NCI-H460 (cell line): ENCODE results near the gene TRIM26. TPM values are rescaled to one million over a fixed set of nuclear protein-coding genes. Genes with fewer than 3 reads are reported as not detected.
A peak's percentile ranks its signal among the peaks of the same experiment; 100 is the strongest.
"Not testable (repeated sequence)": the region's sequence is repeated elsewhere in the genome, so short reads cannot be mapped to it uniquely, and the experiment has no call there.

Source experiments
- DNase-seq: peaks from one replicate; pipeline ENCODE4 v3.0.0-alpha.2; 2016; ENCODE audit warnings: low read depth; ENCODE audit errors: extremely low read depth
- total RNA-seq: library from RNA; depleted of rRNA; stranded (reverse); fragments of >200 nt; shearing (Covaris generic); gene quantifications from 2 replicates; pipeline ENCODE4 v1.2.3, GENCODE V29; 2014

TRIM26 gene
- total RNA-seq, 1 experiment from 2014 or later, result 17.4 TPM

- DNase-seq, result no peak
Measured at GRCh38 chr6:30171677-30172471, 41.3 kb downstream of the TRIM26 start.

- DNase-seq, result peak; percentile 31
Measured at GRCh38 chr6:30169658-30170614, 43.3 kb downstream of the TRIM26 start.

- DNase-seq, result no peak
Measured at GRCh38 chr6:30168741-30169140, 44.5 kb downstream of the TRIM26 start.

GRCh38 chr6:30167101-30167500 lies 46.1 kb downstream of the TRIM26 start:
- no peak for DNase-seq

GRCh38 chr6:30165238-30165637 lies 48.0 kb downstream of the TRIM26 start:
- not testable (repeated sequence) for DNase-seq

GRCh38 chr6:30164714-30165113 lies 48.5 kb downstream of the TRIM26 start:
- DNase-seq, result no peak

GRCh38 chr6:30163918-30164654 lies 49.1 kb downstream of the TRIM26 start:
- no peak for DNase-seq

- DNase-seq, result no peak
Measured at GRCh38 chr6:30163090-30163917, 49.9 kb downstream of the TRIM26 start, which contains the start of gene TRIM15. Gene TRIM15, plus strand, starts transcription at chr6:30163546. Its CDS starts 139 bp downstream, at chr6:30163685.

- no peak for DNase-seq
Measured at GRCh38 chr6:30162265-30163089, 50.7 kb downstream of the TRIM26 start.

GRCh38 chr6:30160785-30161531 lies 52.2 kb downstream of the TRIM26 start, which contains the start of gene TRIM10:
Gene TRIM10, minus strand, starts transcription at chr6:30161211. Its CDS starts 353 bp downstream, at chr6:30160858.
- DNase-seq, result no peak

- no peak for DNase-seq
Measured at GRCh38 chr6:30160008-30160784, 53.0 kb downstream of the TRIM26 start.

- DNase-seq, result no peak
Measured at GRCh38 chr6:30158475-30159040, 54.6 kb downstream of the TRIM26 start.

GRCh38 chr6:30157999-30158398 lies 55.2 kb downstream of the TRIM26 start:
- DNase-seq, result no peak

GRCh38 chr6:30157581-30157980 lies 55.6 kb downstream of the TRIM26 start:
- DNase-seq, result no peak

- no peak for DNase-seq
Measured at GRCh38 chr6:30156774-30157173, 56.4 kb downstream of the TRIM26 start.

GRCh38 chr6:30156262-30156599 lies 57.0 kb downstream of the TRIM26 start:
- peak; percentile 18 for DNase-seq
